SU-DHL-6 (cell line): ENCODE data around the gene KCNJ12.
"Not testable (repeated sequence)": the region's sequence is repeated elsewhere in the genome, so short reads cannot be mapped to it uniquely, and the experiment has no call there.

Source experiments
- CTCF ChIP-seq: fragments of 200-600 bp; sonication (generic); IDR thresholded peaks from one replicate; pipeline ENCODE4 v1.5.1; 2017; ENCODE audit warnings: antibody characterized with exemption, mild to moderate bottlenecking, low read length, moderate library complexity; ENCODE audit not compliant: insufficient read depth, poor library complexity, severe bottlenecking
- EZH2phosphoT487 ChIP-seq: fragments of 200-600 bp; sonication (generic), shearing (Covaris generic); conservative IDR thresholded peaks from 2 replicates; pipeline ENCODE4 v1.6.1; 2018; ENCODE audit warnings: mild to moderate bottlenecking, antibody characterized with exemption, low read length, moderate library complexity, mixed read lengths

- TF ChIP-seq CTCF, EZH2phosphoT487: not testable (repeated sequence)
These were observed 48.2 kb upstream of the KCNJ12 start for GRCh38 chr17:21327921-21328320.
